HG03108 (cell line): ENCODE results near the gene RABGGTA.
"Not testable (repeated sequence)": the region's sequence is repeated elsewhere in the genome, so short reads cannot be mapped to it uniquely, and the experiment has no call there.

ENCODE experiments used
- ATAC-seq: cut with Tn5 transposase; IDR thresholded peaks from one replicate; pipeline ENCODE4 v1.9.1; 2021; ENCODE audit warnings: moderate library complexity; ENCODE audit not compliant: unreplicated experiment

RABGGTA gene

GRCh38 chr14:24245350-24245749 lies 26.0 kb downstream of the RABGGTA start:
- ATAC-seq = not testable (repeated sequence)

GRCh38 chr14:24243336-24243836 lies 28.0 kb downstream of the RABGGTA start:
- ATAC-seq = no peak

GRCh38 chr14:24241829-24242443 lies 29.5 kb downstream of the RABGGTA start:
- ATAC-seq = peak; percentile 70

GRCh38 chr14:24240110-24240918 lies 31.1 kb downstream of the RABGGTA start:
- ATAC-seq = no peak

GRCh38 chr14:24238527-24239037 lies 32.8 kb downstream of the RABGGTA start:
- ATAC-seq = no peak

GRCh38 chr14:24238123-24238522 lies 33.3 kb downstream of the RABGGTA start:
- no peak for ATAC-seq

- ATAC-seq = no peak
Observed at GRCh38 chr14:24237463-24237955, 33.9 kb downstream of the RABGGTA start.

GRCh38 chr14:24236689-24237462 lies 34.5 kb downstream of the RABGGTA start:
- ATAC-seq = no peak

GRCh38 chr14:24235804-24236688 lies 35.4 kb downstream of the RABGGTA start:
- ATAC-seq = no peak

GRCh38 chr14:24234095-24235005 lies 37.0 kb downstream of the RABGGTA start:
- no peak for ATAC-seq

- ATAC-seq = no peak
Observed at GRCh38 chr14:24233538-24233866, 37.9 kb downstream of the RABGGTA start.

- peak; percentile 37 for ATAC-seq
Observed at GRCh38 chr14:24232645-24233537, 38.5 kb downstream of the RABGGTA start, which contains the start of gene GMPR2. Gene GMPR2 (plus strand): TSS chr14:24232929. CDS start chr14:24233254, 325 bp downstream.

GRCh38 chr14:24232121-24232644 lies 39.2 kb downstream of the RABGGTA start, which contains the start of gene NEDD8:
Gene NEDD8 (minus strand): TSS chr14:24232367. CDS start chr14:24232267, 100 bp downstream.
- ATAC-seq = peak; percentile 74

GRCh38 chr14:24231263-24232120 lies 39.9 kb downstream of the RABGGTA start:
- ATAC-seq = no peak

- ATAC-seq = no peak
Observed at GRCh38 chr14:24228902-24229301, 42.5 kb downstream of the RABGGTA start.

GRCh38 chr14:24226473-24226872 lies 44.9 kb downstream of the RABGGTA start:
- ATAC-seq = no peak

GRCh38 chr14:24224618-24225071 lies 46.8 kb downstream of the RABGGTA start:
- no peak for ATAC-seq
